ENCODE results near the gene TIMM13. TPM values are rescaled to one million over a fixed set of nuclear protein-coding genes. Genes with fewer than 3 reads are reported as not detected.

Gene TIMM13
- total and polyA plus RNA-seq, 2 experiments from 2014 or later = 38.3 to 188 TPM

GRCh38 chr19:2380567-2380966 is 46.8 kb downstream of the TIMM13 start:
- no peak overlapping the region for H3K27ac ChIP-seq
- H3K4me2 ChIP-seq = no peak overlapping the region
- no peaks in the 10 kb centered on the region for H3K36me3 ChIP-seq (replicated peaks; ENCODE audit: insufficient read depth, low read depth)
- H3K4me1 ChIP-seq (ENCODE audit: insufficient read depth) = no peaks in the 10 kb centered on the region
- no peaks in the 10 kb centered on the region for H3K9me3 ChIP-seq (ENCODE audit: low read depth)
- WGBS (ENCODE audit: low lambda C conversion rate, missing lambda C conversion rate) = 89% methylated on average over 2 of the region's 2 CpGs
- H4K20me1 ChIP-seq (ENCODE audit: insufficient read depth, poor library complexity, severe bottlenecking) = no peaks in the 10 kb centered on the region
- no peak for TF ChIP-seq CTCF (IDR thresholded peaks at IDR 0.05; ENCODE audit: poor library complexity)
- no peak for TF ChIP-seq EZH2phosphoT487 (IDR thresholded peaks at IDR 0.05; ENCODE audit: low read depth, severe bottlenecking, unreplicated experiment)
- TF ChIP-seq EZH2 (IDR thresholded peaks at IDR 0.05; ENCODE audit: borderline replicate concordance) = no peak
- DNase-seq (ENCODE audit: low spot score) = no peak
- no peak overlapping the region for H3K4me3 ChIP-seq
- H3K27me3 ChIP-seq = no peaks in the 10 kb centered on the region
- H3K9me2 ChIP-seq (replicated peaks; ENCODE audit: insufficient read depth) = no peaks in the 10 kb centered on the region
- H2AFZ ChIP-seq = no peak overlapping the region
- no peaks in the 10 kb centered on the region for H3K79me2 ChIP-seq

- Histone ChIP-seq H3K27ac (no peak overlapping the region), H3K4me3 (no peak overlapping the region), H2AFZ (no peak overlapping the region), H3K4me2 (no peak overlapping the region), H3K9me3 (ENCODE audit: low read depth) (no peaks in the 10 kb centered on the region), H3K79me2 (no peaks in the 10 kb centered on the region), H3K4me1 (ENCODE audit: insufficient read depth) (no peaks in the 10 kb centered on the region), H3K36me3 (replicated peaks; ENCODE audit: insufficient read depth, low read depth) (no peaks in the 10 kb centered on the region), H4K20me1 (ENCODE audit: insufficient read depth, poor library complexity, severe bottlenecking) (no peaks in the 10 kb centered on the region), H3K27me3 (no peaks in the 10 kb centered on the region), H3K9me2 (replicated peaks; ENCODE audit: insufficient read depth) (no peaks in the 10 kb centered on the region)
- TF ChIP-seq EZH2phosphoT487 (IDR thresholded peaks at IDR 0.05; ENCODE audit: low read depth, severe bottlenecking, unreplicated experiment) (no peak), EZH2 (IDR thresholded peaks at IDR 0.05; ENCODE audit: borderline replicate concordance) (no peak), CTCF (IDR thresholded peaks at IDR 0.05; ENCODE audit: poor library complexity) (no peak)
- DNase-seq (ENCODE audit: low spot score) = no peak
- WGBS (ENCODE audit: low lambda C conversion rate, missing lambda C conversion rate) = 74% methylated on average over 15 of the region's 15 CpGs
These were observed 50.4 kb downstream of the TIMM13 start for GRCh38 chr19:2376784-2377519.

Small RNA genes lying within 50 kb of the gene (microRNA-seq; reads per million reads assigned to microRNA genes)
- gene MIR7108 = not detected

Other genes starting within 250 kb of the TIMM13 start
- gene PLEKHJ1, start 191.3 kb downstream of the TIMM13 start, total RNA-seq = 142 and 165 TPM in 2 replicates
- 190 and 207 TPM in 2 replicates for gene PLEKHJ1, start 191.3 kb downstream of the TIMM13 start, polyA plus RNA-seq
- 17.9 and 21.2 TPM in 2 replicates for gene SF3A2, start 190.8 kb downstream of the TIMM13 start, total RNA-seq
- 75.3 and 81.1 TPM in 2 replicates for gene SF3A2, start 190.8 kb downstream of the TIMM13 start, polyA plus RNA-seq
- gene AMH, start 178.3 kb downstream of the TIMM13 start, total RNA-seq = 3.9 and 8.2 TPM in 2 replicates
- 20.9 and 22.3 TPM in 2 replicates for gene AMH, start 178.3 kb downstream of the TIMM13 start, polyA plus RNA-seq
- gene JSRP1, start 171.2 kb downstream of the TIMM13 start, total RNA-seq = 0.30 TPM in 1 of 2 replicates, not detected in the other
- 0.91 and 0.93 TPM in 2 replicates for gene JSRP1, start 171.2 kb downstream of the TIMM13 start, polyA plus RNA-seq
- gene PEAK3, start 145.4 kb downstream of the TIMM13 start, total RNA-seq = not detected in 2 replicates
- 0.15 and 0.57 TPM in 2 replicates for gene PEAK3, start 145.4 kb downstream of the TIMM13 start, polyA plus RNA-seq
- gene LINGO3, start 119.4 kb downstream of the TIMM13 start, total RNA-seq = not detected in 2 replicates
- gene LINGO3, start 119.4 kb downstream of the TIMM13 start, polyA plus RNA-seq = not detected in 2 replicates
- 162 and 190 TPM in 2 replicates for gene LSM7, start 99.0 kb downstream of the TIMM13 start, total RNA-seq
- gene LSM7, start 99.0 kb downstream of the TIMM13 start, polyA plus RNA-seq = 150 and 151 TPM in 2 replicates
- 27.4 and 40.9 TPM in 2 replicates for gene SPPL2B, start 98.9 kb downstream of the TIMM13 start, total RNA-seq
- 87.7 and 135 TPM in 2 replicates for gene SPPL2B, start 98.9 kb downstream of the TIMM13 start, polyA plus RNA-seq
- gene TMPRSS9, start 67.3 kb downstream of the TIMM13 start, total RNA-seq = 0.23 TPM in 1 of 2 replicates, not detected in the other
- not detected in 2 replicates for gene TMPRSS9, start 67.3 kb downstream of the TIMM13 start, polyA plus RNA-seq
- 44.7 and 48.4 TPM in 2 replicates for gene LMNB2, start 29.4 kb upstream of the TIMM13 start, total RNA-seq
- gene LMNB2, start 29.4 kb upstream of the TIMM13 start, polyA plus RNA-seq = 28.9 and 42.0 TPM in 2 replicates
- 126 and 129 TPM in 2 replicates for gene GADD45B, start 48.5 kb upstream of the TIMM13 start, total RNA-seq
- gene GADD45B, start 48.5 kb upstream of the TIMM13 start, polyA plus RNA-seq = 229 and 299 TPM in 2 replicates

Measured in hepatocyte (in vitro differentiated cells).